HL-60 (cell line): ENCODE results near the gene ZNF665.
"Not testable (repeated sequence)": the region's sequence is repeated elsewhere in the genome, so short reads cannot be mapped to it uniquely, and the experiment has no call there.

Experiments used
- DNase-seq, 2 experiments: peaks; one replicate each; pipeline ENCODE4 v3.0.0-alpha.2; 2010 to 2020; ENCODE audit warnings: low read depth in 1 of 2, low spot score in 1 of 2
- H3K27ac ChIP-seq: fragments of 250-450 bp; sonication (Bioruptor Pico); replicated peaks from 2 replicates; pipeline ENCODE4 v1.5.1; 2020; ENCODE audit warnings: mild to moderate bottlenecking, moderate library complexity
- H3K27me3 ChIP-seq: fragments of 250-450 bp; sonication (Bioruptor Pico); 2 replicates; pipeline ENCODE4 v1.5.1; 2021; ENCODE audit warnings: mild to moderate bottlenecking, moderate library complexity; ENCODE audit not compliant: insufficient read depth, poor library complexity, severe bottlenecking
- H3K4me3 ChIP-seq: replicated peaks from 2 replicates; pipeline ENCODE4 v1.5.1; 2011; ENCODE audit warnings: mild to moderate bottlenecking, control low read depth, low read length; ENCODE audit not compliant: insufficient read depth
- CTCF ChIP-seq: IDR thresholded peaks from one replicate; pipeline ENCODE4 v1.5.1; 2011; ENCODE audit warnings: low read length, control low read depth, inconsistent platforms; ENCODE audit not compliant: insufficient read depth
- GABPA ChIP-seq: IDR thresholded peaks from 2 replicates; pipeline ENCODE4 v1.6.1; 2012; ENCODE audit warnings: low read depth
- POLR2AphosphoS5 ChIP-seq: IDR thresholded peaks from 2 replicates; pipeline ENCODE4 v1.6.1; 2012; ENCODE audit warnings: low read depth
- SPI1 ChIP-seq: IDR thresholded peaks from 2 replicates; pipeline ENCODE4 v1.6.1; 2012; ENCODE audit warnings: low read depth, mild to moderate bottlenecking, borderline replicate concordance
- long read RNA-seq: library from polyadenylated mRNA; unstranded; transcript quantifications from one replicate; pipeline ENCODE4 v2.0.0, GENCODE V29; 2020
- TF ChIP-seq, protein P1 (sequence below): IDR thresholded peaks from 2 replicates; pipeline ENCODE4 v1.6.1; 2012; ENCODE audit warnings: low read depth; ENCODE audit not compliant: insufficient replicate concordance

The ZNF665 gene
- long read RNA-seq, result 0 reads

GRCh38 chr19:53192771-53193534, at the start of gene ZNF665:
ZNF665 (minus strand) TSS chr19:53193358; CDS start chr19:53182898, 10,460 bp downstream.
- peak; percentile 23 to 73 for DNase-seq
- peak within 1 kb of the TSS; percentile 57 for H3K27ac ChIP-seq
- TF ChIP-seq CTCF (no peak), POLR2AphosphoS5 (no peak)
- TF ChIP-seq, protein P1, sequence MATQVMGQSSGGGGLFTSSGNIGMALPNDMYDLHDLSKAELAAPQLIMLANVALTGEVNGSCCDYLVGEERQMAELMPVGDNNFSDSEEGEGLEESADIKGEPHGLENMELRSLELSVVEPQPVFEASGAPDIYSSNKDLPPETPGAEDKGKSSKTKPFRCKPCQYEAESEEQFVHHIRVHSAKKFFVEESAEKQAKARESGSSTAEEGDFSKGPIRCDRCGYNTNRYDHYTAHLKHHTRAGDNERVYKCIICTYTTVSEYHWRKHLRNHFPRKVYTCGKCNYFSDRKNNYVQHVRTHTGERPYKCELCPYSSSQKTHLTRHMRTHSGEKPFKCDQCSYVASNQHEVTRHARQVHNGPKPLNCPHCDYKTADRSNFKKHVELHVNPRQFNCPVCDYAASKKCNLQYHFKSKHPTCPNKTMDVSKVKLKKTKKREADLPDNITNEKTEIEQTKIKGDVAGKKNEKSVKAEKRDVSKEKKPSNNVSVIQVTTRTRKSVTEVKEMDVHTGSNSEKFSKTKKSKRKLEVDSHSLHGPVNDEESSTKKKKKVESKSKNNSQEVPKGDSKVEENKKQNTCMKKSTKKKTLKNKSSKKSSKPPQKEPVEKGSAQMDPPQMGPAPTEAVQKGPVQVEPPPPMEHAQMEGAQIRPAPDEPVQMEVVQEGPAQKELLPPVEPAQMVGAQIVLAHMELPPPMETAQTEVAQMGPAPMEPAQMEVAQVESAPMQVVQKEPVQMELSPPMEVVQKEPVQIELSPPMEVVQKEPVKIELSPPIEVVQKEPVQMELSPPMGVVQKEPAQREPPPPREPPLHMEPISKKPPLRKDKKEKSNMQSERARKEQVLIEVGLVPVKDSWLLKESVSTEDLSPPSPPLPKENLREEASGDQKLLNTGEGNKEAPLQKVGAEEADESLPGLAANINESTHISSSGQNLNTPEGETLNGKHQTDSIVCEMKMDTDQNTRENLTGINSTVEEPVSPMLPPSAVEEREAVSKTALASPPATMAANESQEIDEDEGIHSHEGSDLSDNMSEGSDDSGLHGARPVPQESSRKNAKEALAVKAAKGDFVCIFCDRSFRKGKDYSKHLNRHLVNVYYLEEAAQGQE, result no peak
- H3K4me3 ChIP-seq, result no peak within 1 kb of the TSS
- H3K27me3 ChIP-seq, result no peaks in the 10 kb centered on the region

DNA sequence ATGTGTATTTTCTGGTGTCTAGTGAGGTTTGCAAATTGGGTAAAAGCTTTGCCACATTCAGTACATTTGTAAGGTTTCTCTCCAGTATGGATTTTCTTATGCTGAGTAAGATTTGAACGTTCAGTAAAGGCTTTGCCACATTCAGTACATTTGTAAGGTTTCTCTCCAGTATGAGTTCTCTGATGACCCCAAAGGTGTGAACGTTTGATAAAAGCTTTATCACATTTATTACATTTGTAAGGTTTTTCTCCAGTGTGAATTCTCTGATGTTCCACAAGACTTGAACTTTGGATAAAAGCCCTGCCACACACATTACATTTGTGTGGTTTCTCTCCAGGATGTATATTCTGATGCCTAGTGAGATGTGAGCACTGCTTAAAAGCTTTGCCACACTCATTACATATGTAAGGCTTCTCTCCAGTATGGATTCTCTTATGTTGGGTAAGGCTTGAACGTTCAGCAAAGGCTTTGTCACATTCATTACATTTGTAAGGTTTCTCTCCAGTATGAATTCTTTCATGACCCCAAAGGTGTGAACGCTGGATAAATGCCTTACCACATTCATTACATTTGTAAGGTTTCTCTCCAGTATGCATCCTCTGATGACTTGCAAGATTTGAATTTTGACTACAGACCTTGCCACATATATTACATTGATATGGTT, 44.1 kb upstream of the ZNF665 start:
- H3K27me3 ChIP-seq, result no peaks in the 10 kb centered on the region
- no peak for DNase-seq
- TF ChIP-seq CTCF (no peak), GABPA (no peak), SPI1 (no peak), POLR2AphosphoS5 (no peak)
- TF ChIP-seq, protein P1, result no peak
- no peak overlapping the region for H3K4me3 ChIP-seq
- H3K27ac ChIP-seq, result no peak overlapping the region

DNA sequence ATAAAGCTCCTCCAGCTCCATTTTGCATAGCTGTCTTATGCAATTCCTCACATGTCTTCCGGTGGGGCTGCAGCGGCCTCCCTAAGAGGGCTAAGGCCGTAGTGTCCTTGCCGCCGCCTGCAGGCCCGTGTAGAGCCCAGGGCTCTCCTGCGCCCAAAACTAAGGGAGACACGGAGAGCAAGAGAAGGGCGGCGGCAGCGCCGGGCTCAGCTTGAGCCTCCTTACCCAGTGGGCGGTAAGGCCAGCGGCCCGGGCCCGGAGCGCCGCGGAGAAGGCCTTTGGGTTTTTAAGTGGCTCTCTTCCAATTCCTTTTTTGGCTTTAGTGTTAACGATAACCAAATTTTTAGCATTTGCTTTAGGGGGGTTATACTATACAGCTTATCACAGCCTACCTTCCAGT, 31.4 kb upstream of the ZNF665 start:
- no peak for DNase-seq
- TF ChIP-seq CTCF (no peak), POLR2AphosphoS5 (no peak), GABPA (no peak), SPI1 (no peak)
- TF ChIP-seq, protein P1, result no peak
- Histone ChIP-seq H3K27ac (no peak overlapping the region), H3K27me3 (no peaks in the 10 kb centered on the region), H3K4me3 (no peak overlapping the region)

- not testable (repeated sequence) for DNase-seq, H3K27me3 ChIP-seq, H3K27ac ChIP-seq, H3K4me3 ChIP-seq
Observed at GRCh38 chr19:53222716-53223115, 29.6 kb upstream of the ZNF665 start.
